ENCODE results near the gene EHF. TPM values are rescaled to one million over a fixed set of nuclear protein-coding genes. Genes with fewer than 3 reads are reported as not detected.

The EHF gene
- total RNA-seq, 1 donor from 2014 or later, result 239 TPM

GRCh38 chr11:34602245-34602644, 18.6 kb upstream of the EHF start:
- Histone ChIP-seq H3K4me3 (ENCODE audit: low read depth, low read length) (no peak overlapping the region), H3K27me3 (ENCODE audit: control insufficient read depth, insufficient read depth, low read length) (no peaks in the 10 kb centered on the region), H3K36me3 (ENCODE audit: control insufficient read depth, insufficient read depth, low read length) (no peaks in the 10 kb centered on the region)
- DNase-seq (ENCODE audit: low read depth) (peak; percentile 69), FAIRE-seq (no peak)
- TF ChIP-seq, protein P1, sequence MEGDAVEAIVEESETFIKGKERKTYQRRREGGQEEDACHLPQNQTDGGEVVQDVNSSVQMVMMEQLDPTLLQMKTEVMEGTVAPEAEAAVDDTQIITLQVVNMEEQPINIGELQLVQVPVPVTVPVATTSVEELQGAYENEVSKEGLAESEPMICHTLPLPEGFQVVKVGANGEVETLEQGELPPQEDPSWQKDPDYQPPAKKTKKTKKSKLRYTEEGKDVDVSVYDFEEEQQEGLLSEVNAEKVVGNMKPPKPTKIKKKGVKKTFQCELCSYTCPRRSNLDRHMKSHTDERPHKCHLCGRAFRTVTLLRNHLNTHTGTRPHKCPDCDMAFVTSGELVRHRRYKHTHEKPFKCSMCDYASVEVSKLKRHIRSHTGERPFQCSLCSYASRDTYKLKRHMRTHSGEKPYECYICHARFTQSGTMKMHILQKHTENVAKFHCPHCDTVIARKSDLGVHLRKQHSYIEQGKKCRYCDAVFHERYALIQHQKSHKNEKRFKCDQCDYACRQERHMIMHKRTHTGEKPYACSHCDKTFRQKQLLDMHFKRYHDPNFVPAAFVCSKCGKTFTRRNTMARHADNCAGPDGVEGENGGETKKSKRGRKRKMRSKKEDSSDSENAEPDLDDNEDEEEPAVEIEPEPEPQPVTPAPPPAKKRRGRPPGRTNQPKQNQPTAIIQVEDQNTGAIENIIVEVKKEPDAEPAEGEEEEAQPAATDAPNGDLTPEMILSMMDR (IDR thresholded peaks at IDR 0.05; ENCODE audit: insufficient read depth, low read length, severe bottlenecking), result peak; percentile 16

- FAIRE-seq (no peak), DNase-seq (ENCODE audit: low read depth) (no peak)
- Histone ChIP-seq H3K36me3 (ENCODE audit: control insufficient read depth, insufficient read depth, low read length) (no peaks in the 10 kb centered on the region), H3K27me3 (ENCODE audit: control insufficient read depth, insufficient read depth, low read length) (no peaks in the 10 kb centered on the region), H3K4me3 (ENCODE audit: low read depth, low read length) (no peak overlapping the region)
- TF ChIP-seq, protein P1 (IDR thresholded peaks at IDR 0.05; ENCODE audit: insufficient read depth, low read length, severe bottlenecking), result no peak
Measured at GRCh38 chr11:34603129-34604001, 17.5 kb upstream of the EHF start.

GRCh38 chr11:34604145-34604544, 16.7 kb upstream of the EHF start:
- FAIRE-seq, result no peak
- TF ChIP-seq, protein P1 (IDR thresholded peaks at IDR 0.05; ENCODE audit: insufficient read depth, low read length, severe bottlenecking), result no peak
- H3K36me3 ChIP-seq (ENCODE audit: control insufficient read depth, insufficient read depth, low read length), result no peaks in the 10 kb centered on the region
- no peak overlapping the region for H3K4me3 ChIP-seq (ENCODE audit: low read depth, low read length)
- DNase-seq (ENCODE audit: low read depth), result no peak
- no peaks in the 10 kb centered on the region for H3K27me3 ChIP-seq (ENCODE audit: control insufficient read depth, insufficient read depth, low read length)

DNA sequence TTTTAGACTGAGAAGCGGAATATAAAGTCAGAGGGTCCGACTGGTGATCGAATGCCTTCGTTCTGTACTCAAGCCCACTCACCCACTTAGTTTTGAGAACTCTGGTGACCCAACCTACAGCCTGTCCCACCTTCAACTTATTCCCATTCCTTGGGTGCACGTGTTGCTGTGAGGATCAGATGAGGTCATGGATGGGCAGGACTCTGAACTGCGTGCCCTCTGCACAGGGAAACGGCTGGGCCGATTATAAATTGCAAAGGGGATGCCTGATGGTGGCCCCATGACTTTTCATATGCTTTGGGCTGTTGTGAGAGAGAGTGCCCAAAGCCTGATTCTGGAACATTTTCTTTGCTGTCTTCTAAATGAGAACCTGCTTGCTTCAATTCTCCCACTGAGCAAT, 16.0 kb upstream of the EHF start:
- Histone ChIP-seq H3K27me3 (ENCODE audit: control insufficient read depth, insufficient read depth, low read length) (no peaks in the 10 kb centered on the region), H3K36me3 (ENCODE audit: control insufficient read depth, insufficient read depth, low read length) (no peaks in the 10 kb centered on the region), H3K4me3 (ENCODE audit: low read depth, low read length) (no peak overlapping the region)
- TF ChIP-seq, protein P1 (IDR thresholded peaks at IDR 0.05; ENCODE audit: insufficient read depth, low read length, severe bottlenecking), result no peak
- no peak for FAIRE-seq
- no peak for DNase-seq (ENCODE audit: low read depth)

DNA sequence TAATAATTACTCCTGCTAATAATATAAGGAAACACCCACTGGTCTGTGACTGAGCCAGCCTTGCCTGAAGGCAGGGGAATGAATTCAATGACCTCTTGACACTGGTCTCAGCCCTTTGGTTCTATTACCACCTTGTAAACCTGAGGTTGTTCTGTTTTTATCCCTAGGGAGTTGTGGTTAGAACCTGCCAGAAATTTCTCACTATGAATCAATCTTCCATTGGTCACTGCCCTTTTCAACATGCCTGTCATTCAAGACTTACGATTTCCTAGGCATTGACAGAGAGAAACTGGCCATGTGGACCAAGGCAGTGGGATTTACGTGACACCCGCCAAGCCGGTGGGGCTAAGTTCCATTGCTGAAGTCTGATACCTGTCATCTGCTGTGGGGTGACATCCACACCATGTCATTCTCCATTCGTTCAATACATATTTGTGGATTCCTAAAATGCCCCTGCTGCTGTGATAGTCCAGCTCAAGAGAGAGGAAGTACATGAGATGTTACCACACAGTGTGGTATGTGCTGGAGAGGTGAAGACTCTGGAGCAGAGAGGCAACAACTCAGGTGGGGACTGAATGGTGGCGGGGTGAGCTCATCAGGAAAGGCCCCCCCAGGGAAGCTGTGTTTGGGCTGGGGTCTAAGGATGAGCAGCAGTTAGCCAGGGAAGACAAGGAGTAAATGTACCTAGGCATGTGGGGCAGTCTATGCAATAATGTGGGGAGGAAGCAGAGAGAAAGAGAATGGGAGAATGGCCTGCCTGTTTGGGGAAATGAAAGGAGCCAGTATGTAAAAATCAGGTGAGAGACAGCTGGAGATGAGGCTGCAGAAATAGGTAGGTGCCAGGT, 15.2 kb upstream of the EHF start:
- H3K36me3 ChIP-seq (ENCODE audit: control insufficient read depth, insufficient read depth, low read length), result no peaks in the 10 kb centered on the region
- TF ChIP-seq, protein P1 (IDR thresholded peaks at IDR 0.05; ENCODE audit: insufficient read depth, low read length, severe bottlenecking), result no peak

More for the DNA sequence above, 15.2 kb upstream of the EHF start:
- Histone ChIP-seq H3K27me3 (ENCODE audit: control insufficient read depth, insufficient read depth, low read length) (no peaks in the 10 kb centered on the region), H3K4me3 (ENCODE audit: low read depth, low read length) (no peak overlapping the region)
- no peak for DNase-seq (ENCODE audit: low read depth)
- no peak for FAIRE-seq
